Loucy (cell line): ENCODE measurements around the gene SLX4IP.

Experiments used
- H2AFZ ChIP-seq: fragments of 200-600 bp; sonication (generic); 2 replicates; pipeline ENCODE4 v1.6.0; 2016; ENCODE audit warnings: antibody characterized with exemption, mild to moderate bottlenecking, low read length, moderate library complexity
- H3F3A ChIP-seq: fragments of 200-600 bp; 2 replicates; pipeline ENCODE4 v1.6.0; 2016; ENCODE audit warnings: antibody characterized with exemption, low read depth, mild to moderate bottlenecking
- H3K27me3 ChIP-seq: fragments of 200-600 bp; sonication (generic); 2 replicates; pipeline ENCODE4 v1.6.1; 2014; ENCODE audit warnings: low read length, mild to moderate bottlenecking; ENCODE audit not compliant: insufficient read depth, poor library complexity, severe bottlenecking
- H3K36me3 ChIP-seq: fragments of 200-600 bp; sonication (generic); 2 replicates; pipeline ENCODE4 v1.6.1; 2016; ENCODE audit warnings: low read length; ENCODE audit not compliant: insufficient read depth
- H3K4me1 ChIP-seq: fragments of 200-600 bp; sonication (generic); 2 replicates; pipeline ENCODE4 v1.5.1; 2014; ENCODE audit warnings: low read length, mild to moderate bottlenecking; ENCODE audit not compliant: insufficient read depth, poor library complexity, severe bottlenecking
- H3K4me2 ChIP-seq: fragments of 200-600 bp; sonication (generic); 2 replicates; pipeline ENCODE4 v1.6.0; 2014; ENCODE audit warnings: antibody characterized with exemption, low read length, low read depth, mild to moderate bottlenecking; ENCODE audit not compliant: poor library complexity, severe bottlenecking
- H3K4me3 ChIP-seq: fragments of 200-600 bp; sonication (generic); 2 replicates; pipeline ENCODE4 v1.5.1; 2014; ENCODE audit warnings: low read length, mild to moderate bottlenecking, mixed read lengths; ENCODE audit not compliant: poor library complexity, severe bottlenecking
- H3K79me2 ChIP-seq: fragments of 200-600 bp; sonication (generic); 2 replicates; pipeline ENCODE4 v1.6.1; 2014; ENCODE audit warnings: low read length; ENCODE audit not compliant: insufficient read depth
- H3K9ac ChIP-seq: fragments of 200-600 bp; sonication (generic); 2 replicates; pipeline ENCODE4 v1.6.0; 2014; ENCODE audit warnings: mild to moderate bottlenecking, low read depth, low read length, moderate library complexity; ENCODE audit not compliant: poor library complexity, severe bottlenecking
- H3K9me2 ChIP-seq: fragments of 200-600 bp; sonication (generic); replicated peaks from 2 replicates; pipeline ENCODE4 v1.6.1; 2016; ENCODE audit warnings: low read depth, low read length, mixed read lengths
- H3K9me3 ChIP-seq: fragments of 200-600 bp; sonication (generic); 2 replicates; pipeline ENCODE4 v1.6.1; 2014; ENCODE audit warnings: mild to moderate bottlenecking, antibody characterized with exemption, low read length, low read depth; ENCODE audit not compliant: insufficient read depth
- H4K20me1 ChIP-seq: fragments of 200-600 bp; sonication (generic); 2 replicates; pipeline ENCODE4 v1.6.0; 2014; ENCODE audit warnings: antibody characterized with exemption, low read length, mild to moderate bottlenecking; ENCODE audit not compliant: insufficient read depth, poor library complexity, severe bottlenecking
- CTCF ChIP-seq: fragments of 200-600 bp; sonication (generic); conservative IDR thresholded peaks from 2 replicates; pipeline ENCODE4 v1.5.1; 2014; ENCODE audit warnings: mild to moderate bottlenecking, antibody characterized with exemption, low read length
- EZH2phosphoT487 ChIP-seq: fragments of 200-600 bp; IDR thresholded peaks from 2 replicates; pipeline ENCODE4 v1.6.1; 2018; ENCODE audit warnings: antibody characterized with exemption, mild to moderate bottlenecking, moderate library complexity, borderline replicate concordance

The SLX4IP gene

GRCh38 chr20:10577648-10578047 is 142.5 kb downstream of the SLX4IP start:
- Histone ChIP-seq H3K9ac (no peak overlapping the region), H3K4me1 (peaks cover 15% of the 10 kb centered on the region), H3K9me3 (no peaks in the 10 kb centered on the region), H3K4me3 (no peak overlapping the region), H3K9me2 (no peaks in the 10 kb centered on the region), H3K27me3 (no peaks in the 10 kb centered on the region), H2AFZ (no peak overlapping the region), H3F3A (no peaks in the 10 kb centered on the region), H3K79me2 (no peaks in the 10 kb centered on the region), H4K20me1 (no peaks in the 10 kb centered on the region), H3K36me3 (peaks cover 4% of the 10 kb centered on the region; the same call in 1 of the 2 replicates), H3K4me2 (no peak overlapping the region)
- TF ChIP-seq EZH2phosphoT487 = no peak
- TF ChIP-seq CTCF = no peak

GRCh38 chr20:10578607-10579006 is 143.5 kb downstream of the SLX4IP start:
- no peaks in the 10 kb centered on the region for H3K9me2 ChIP-seq
- H3K4me2 ChIP-seq = no peak overlapping the region
- no peaks in the 10 kb centered on the region for H3K79me2 ChIP-seq
- H3K9ac ChIP-seq = no peak overlapping the region
- no peaks in the 10 kb centered on the region for H4K20me1 ChIP-seq
- H3K27me3 ChIP-seq = no peaks in the 10 kb centered on the region
- H3F3A ChIP-seq = no peaks in the 10 kb centered on the region
- peaks cover 15% of the 10 kb centered on the region for H3K4me1 ChIP-seq
- H3K9me3 ChIP-seq = no peaks in the 10 kb centered on the region
- H2AFZ ChIP-seq = no peak overlapping the region
- H3K4me3 ChIP-seq = no peak overlapping the region
- peaks cover 4% of the 10 kb centered on the region; the same call in 1 of the 2 replicates for H3K36me3 ChIP-seq
- no peak for TF ChIP-seq CTCF
- TF ChIP-seq EZH2phosphoT487 = no peak

DNA sequence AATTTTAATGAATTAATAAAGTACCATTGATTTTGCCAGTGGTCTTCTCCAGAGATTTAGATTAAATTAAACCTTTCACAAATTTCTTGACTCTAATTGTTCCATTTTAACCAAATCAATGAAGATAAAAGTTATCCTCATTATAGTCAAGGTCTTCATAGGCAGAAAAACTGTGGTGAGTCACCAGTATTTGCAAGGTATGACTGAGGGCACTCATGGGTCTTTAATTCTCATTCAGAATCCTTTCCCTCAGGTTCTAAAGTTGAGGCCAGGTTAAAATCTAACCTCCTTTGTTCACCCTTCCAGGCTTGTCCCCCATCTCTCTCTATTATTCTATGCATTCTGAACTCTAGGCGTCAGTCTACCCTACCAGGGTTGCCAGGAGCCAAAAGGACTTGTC is 144.8 kb downstream of the SLX4IP start:
- H3K9ac ChIP-seq = no peak overlapping the region
- H2AFZ ChIP-seq = no peak overlapping the region
- H3K4me3 ChIP-seq = no peak overlapping the region
- no peaks in the 10 kb centered on the region for H3K27me3 ChIP-seq
- H3K79me2 ChIP-seq = no peaks in the 10 kb centered on the region
- H3F3A ChIP-seq = no peaks in the 10 kb centered on the region
- TF ChIP-seq CTCF (no peak), EZH2phosphoT487 (no peak)
- H3K9me2 ChIP-seq = no peaks in the 10 kb centered on the region
- H3K4me2 ChIP-seq = no peak overlapping the region
- H3K36me3 ChIP-seq = no peaks in the 10 kb centered on the region
- H3K4me1 ChIP-seq = peaks cover 15% of the 10 kb centered on the region
- no peaks in the 10 kb centered on the region for H3K9me3 ChIP-seq
- no peaks in the 10 kb centered on the region for H4K20me1 ChIP-seq
